HG02981 (cell line): ENCODE data around the gene CCDC78.
"Not testable (repeated sequence)": the region's sequence is repeated elsewhere in the genome, so short reads cannot be mapped to it uniquely, and the experiment has no call there.

ENCODE experiments used
- ATAC-seq: cut with Tn5 transposase; IDR thresholded peaks from one replicate; pipeline ENCODE4 v1.9.1; 2021; ENCODE audit warnings: mild to moderate bottlenecking, moderate library complexity; ENCODE audit not compliant: unreplicated experiment

Gene CCDC78

DNA sequence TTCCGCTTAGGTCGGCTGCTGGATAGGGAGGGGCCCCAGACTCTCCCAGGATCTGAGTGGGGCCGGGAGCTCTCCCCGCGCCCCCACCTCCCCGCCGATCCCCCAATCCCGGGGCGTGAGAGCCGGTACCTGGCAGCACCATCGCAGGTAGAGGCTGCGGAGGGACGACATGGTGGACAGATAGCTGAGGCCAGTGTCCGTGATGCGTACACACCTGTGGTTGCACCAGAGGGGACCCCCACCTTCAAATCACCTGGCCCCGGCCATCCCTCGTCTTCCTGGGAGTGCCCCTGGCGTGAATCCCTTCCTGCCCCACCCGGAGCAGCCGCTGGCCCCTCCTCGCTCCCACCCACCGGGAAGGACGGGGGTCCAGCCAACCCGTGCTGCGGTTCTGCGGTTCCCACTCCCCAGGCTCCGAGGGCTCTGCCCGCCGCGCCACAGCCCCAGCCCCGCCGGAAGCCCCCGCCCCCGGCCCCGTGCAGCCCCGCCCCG lies 31.3 kb downstream of the CCDC78 start:
- ATAC-seq = no peak

GRCh38 chr16:694187-694862 lies 31.9 kb downstream of the CCDC78 start:
- no peak for ATAC-seq

DNA sequence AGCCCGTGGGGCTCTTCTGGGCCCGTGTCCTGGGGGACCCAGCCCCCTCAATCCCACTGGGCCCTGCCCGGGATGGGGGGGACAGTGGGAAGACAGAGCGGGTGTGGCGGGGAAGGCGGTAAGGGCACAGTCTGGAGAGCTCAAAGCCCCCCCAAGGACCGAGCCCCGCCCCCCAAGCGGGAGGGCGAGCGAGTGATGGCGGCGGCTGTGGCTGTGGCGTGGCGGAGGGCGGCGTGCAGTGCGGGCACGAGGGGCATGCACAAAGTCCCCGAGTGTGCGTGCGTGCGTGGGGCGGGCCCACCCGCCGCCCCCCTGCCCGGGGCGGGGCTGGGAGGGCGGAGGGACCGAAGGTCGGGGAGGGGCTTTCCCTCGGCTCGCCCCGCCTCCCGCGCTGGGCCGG lies 32.5 kb downstream of the CCDC78 start:
- no peak for ATAC-seq

DNA sequence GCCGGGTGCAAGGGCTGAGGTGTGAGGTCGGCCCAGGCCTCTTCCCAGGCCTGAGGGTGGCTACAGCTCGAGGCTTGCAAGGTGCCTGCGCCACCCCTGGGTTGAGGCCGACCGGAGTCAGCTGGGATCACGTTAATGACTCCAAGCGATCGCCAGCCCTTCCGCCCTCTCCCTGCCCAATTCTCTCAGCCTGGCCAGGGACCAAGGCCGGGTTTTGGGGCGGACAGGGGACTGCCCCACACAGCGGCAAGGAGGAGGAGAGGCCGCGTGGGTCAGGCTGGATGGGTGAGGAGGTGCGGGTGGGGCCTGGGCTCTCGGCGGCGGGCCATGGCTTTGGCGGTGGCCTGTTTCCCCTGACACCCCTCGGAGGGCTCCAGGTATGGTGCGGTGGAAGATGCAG lies 32.9 kb downstream of the CCDC78 start:
- no peak for ATAC-seq

DNA sequence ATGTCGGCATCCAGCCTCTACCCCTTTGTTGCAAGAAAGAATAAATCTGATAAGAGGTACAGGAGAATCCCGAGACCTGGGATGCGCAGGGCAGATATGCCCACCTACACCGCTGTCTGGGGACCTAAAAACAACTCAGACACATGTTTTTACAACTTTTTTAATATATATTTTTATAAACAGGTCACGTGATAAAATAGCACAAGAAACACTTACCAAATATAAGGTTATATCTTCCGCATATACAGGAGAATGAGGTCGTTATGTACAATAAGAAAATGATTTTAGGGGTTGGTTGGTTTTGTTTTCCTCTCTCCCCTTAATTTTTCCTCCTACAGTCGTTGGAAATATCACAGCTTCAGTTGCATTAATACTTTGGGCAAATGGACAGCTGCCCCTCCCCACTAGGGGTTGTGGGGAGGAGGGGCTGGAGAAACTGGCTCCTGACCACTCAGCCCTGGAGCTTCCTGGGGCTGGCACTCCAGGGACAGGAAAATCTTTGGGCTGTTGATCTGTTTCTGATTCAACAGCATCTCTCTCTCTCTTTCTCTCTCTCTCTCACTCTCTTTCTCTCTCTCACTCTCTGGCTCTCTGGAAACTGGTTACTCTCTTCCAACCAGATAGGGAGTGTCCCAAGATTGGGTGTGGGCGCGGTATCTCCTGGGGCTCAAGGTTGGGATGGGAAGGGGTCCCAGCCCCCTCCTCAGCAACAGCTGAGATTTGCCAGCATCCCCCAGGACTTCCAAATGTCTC lies 33.7 kb downstream of the CCDC78 start:
- ATAC-seq = no peak

GRCh38 chr16:691242-691641 lies 35.0 kb downstream of the CCDC78 start:
- ATAC-seq = not testable (repeated sequence)

DNA sequence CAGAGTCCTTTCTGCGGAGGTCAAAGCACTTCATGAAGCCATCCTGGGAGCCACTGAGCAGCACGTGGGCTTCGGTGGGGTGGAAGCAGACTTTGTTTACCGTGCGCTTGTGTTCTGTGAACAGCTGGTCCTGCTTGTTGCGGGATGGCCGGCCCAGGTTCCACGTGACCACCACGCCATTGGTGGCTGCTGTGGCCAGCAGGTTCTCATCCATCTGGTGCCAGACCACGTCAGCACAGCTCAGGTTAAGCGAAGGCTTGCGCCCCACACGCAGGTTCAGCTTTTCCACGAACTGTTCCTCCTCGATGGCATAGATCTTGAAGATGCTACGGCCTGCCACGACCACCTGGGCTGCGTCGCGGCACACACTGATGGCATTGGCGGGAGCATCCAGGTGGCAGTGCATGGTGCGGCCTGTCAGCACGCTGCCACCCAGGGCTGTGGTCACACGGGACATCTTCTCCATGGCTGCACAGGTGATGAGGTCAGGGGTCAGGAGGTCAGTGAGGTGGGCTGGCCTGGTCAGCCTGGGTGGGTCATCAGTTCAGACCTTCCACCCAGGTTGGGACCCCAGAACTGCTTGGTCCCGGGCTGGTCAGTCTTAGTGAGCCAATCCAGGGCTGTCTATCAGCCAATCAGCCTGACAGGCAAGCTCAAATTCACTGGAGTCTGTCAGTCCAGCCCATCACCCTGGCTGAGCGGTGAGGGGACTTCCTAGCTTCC lies 36.9 kb downstream of the CCDC78 start:
- no peak for ATAC-seq

GRCh38 chr16:687499-687898 lies 38.7 kb downstream of the CCDC78 start:
- no peak for ATAC-seq

DNA sequence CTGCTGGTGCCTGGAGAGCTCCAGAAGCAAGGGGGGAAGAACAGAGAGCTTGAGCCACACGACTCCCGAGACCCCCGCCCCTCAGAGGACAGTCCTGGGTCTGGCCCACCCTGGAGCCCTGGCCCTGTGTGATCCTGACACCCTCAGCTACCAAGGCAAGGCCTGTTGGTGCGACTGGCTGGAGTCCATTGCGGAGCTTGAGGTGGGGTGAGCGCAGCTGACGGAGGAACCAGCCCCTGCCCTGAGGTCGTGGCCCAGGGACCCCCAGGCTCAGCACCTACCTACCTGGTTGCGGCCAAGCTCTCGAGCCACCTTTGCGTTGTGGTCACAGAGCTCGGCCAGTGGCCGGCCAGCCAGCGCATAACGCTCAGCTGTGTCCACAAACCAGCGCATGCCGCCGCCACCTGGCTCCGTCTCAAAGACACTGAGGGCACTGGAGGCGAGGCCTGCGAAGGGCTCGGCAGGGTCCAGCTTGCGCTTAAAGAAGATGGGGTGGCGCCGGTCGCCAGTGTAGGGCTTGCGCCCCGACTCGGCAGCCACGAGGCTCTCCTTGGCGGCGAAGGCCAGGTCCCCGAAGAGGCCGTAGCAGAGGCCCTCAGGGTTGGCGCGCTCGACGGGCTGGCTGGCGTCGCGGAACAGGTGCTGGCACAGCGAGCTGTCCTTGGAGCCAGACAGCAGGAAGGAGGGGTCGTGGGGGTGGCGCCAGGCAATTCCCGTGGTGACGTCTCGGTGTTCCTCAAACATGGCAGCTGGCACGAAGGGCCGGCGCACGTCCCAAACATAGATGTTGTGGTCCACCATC lies 39.6 kb downstream of the CCDC78 start:
- ATAC-seq = no peak

GRCh38 chr16:685967-686366 lies 40.3 kb downstream of the CCDC78 start:
- ATAC-seq = no peak

- ATAC-seq = no peak
Measured at GRCh38 chr16:684961-685696, 41.1 kb downstream of the CCDC78 start.

- ATAC-seq = peak; percentile 60
Measured at GRCh38 chr16:684071-684794, 42.0 kb downstream of the CCDC78 start, which contains the start of gene JMJD8. Gene JMJD8 (minus strand): TSS chr16:684334. CDS start chr16:684319, 15 bp downstream.

GRCh38 chr16:683396-684070 lies 42.7 kb downstream of the CCDC78 start:
- no peak for ATAC-seq

- ATAC-seq = no peak
Measured at GRCh38 chr16:682493-683395, 43.5 kb downstream of the CCDC78 start.

DNA sequence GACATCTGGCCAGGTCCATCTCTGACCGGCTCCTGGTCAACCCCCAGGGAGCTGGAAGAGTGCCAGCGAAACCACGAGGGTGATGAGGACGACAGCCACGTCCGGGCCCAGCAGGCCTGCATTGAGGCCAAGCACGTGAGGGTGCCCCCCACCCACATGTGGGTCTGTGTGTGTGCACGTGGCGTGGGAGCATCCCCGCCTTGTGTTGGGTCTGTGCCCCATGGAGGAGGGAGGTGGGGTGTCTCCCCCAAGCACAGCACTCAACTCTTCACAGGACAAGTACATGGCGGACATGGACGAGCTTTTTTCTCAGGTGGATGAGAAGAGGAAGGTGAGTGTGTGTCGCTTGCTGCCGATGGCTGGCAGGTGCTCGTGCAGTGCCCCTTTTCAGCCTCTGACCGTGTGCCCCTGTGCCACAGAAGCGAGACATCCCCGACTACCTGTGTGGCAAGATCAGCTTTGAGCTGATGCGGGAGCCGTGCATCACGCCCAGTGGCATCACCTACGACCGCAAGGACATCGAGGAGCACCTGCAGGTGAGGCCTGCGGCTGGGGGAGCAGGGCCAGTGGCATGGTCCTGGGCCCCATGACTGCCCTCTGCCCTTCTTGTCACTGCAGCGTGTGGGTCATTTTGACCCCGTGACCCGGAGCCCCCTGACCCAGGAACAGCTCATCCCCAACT lies 44.4 kb downstream of the CCDC78 start:
- no peak for ATAC-seq

- ATAC-seq = no peak
Measured at GRCh38 chr16:680967-681745, 45.1 kb downstream of the CCDC78 start.

GRCh38 chr16:680625-680945 lies 45.7 kb downstream of the CCDC78 start:
- ATAC-seq = no peak
